GM23338 (cell line): Measurements from ENCODE around the gene MYO1D. TPM values are rescaled to one million over a fixed set of nuclear protein-coding genes. Genes with fewer than 3 reads are reported as not detected.

ENCODE experiments used
- ATAC-seq: fragments of 200-7000 bp; cut with Tn5 transposase; 3 replicates; pipeline ENCODE4 v1.9.1; 2020
- DNase-seq: peaks from one replicate; pipeline ENCODE4 v3.0.0-alpha.2; 2015; ENCODE audit warnings: low spot score
- H2AFZ ChIP-seq: fragments of 200-600 bp; sonication (generic); 2 replicates; pipeline ENCODE4 v1.8.0; 2016; ENCODE audit warnings: antibody characterized with exemption, mild to moderate bottlenecking, moderate library complexity
- H3F3A ChIP-seq: fragments of 200-600 bp; sonication (generic); replicated peaks from 2 replicates; pipeline ENCODE4 v1.8.0; 2017; ENCODE audit warnings: antibody characterized with exemption, mixed run types, low read depth
- H3K27ac ChIP-seq: fragments of 200-600 bp; sonication (generic); 2 replicates; pipeline ENCODE4 v1.6.1; 2016; ENCODE audit warnings: low read depth
- H3K27me3 ChIP-seq: fragments of 200-600 bp; sonication (generic); 2 replicates; pipeline ENCODE4 v1.8.0; 2016; ENCODE audit warnings: mild to moderate bottlenecking, mixed run types, moderate library complexity; ENCODE audit not compliant: insufficient read depth
- H3K36me3 ChIP-seq: fragments of 200-600 bp; sonication (generic); 2 replicates; pipeline ENCODE4 v1.8.0; 2016; ENCODE audit warnings: mild to moderate bottlenecking; ENCODE audit not compliant: insufficient read depth
- H3K4me1 ChIP-seq: fragments of 200-600 bp; sonication (generic); 2 replicates; pipeline ENCODE4 v1.8.0; 2016; ENCODE audit warnings: mild to moderate bottlenecking, moderate library complexity; ENCODE audit not compliant: insufficient read depth
- H3K4me2 ChIP-seq: fragments of 200-600 bp; sonication (generic); 2 replicates; pipeline ENCODE4 v1.7.1; 2017; ENCODE audit warnings: mixed run types
- H3K4me3 ChIP-seq: fragments of 200-600 bp; sonication (generic); 2 replicates; pipeline ENCODE4 v1.6.1; 2016; ENCODE audit warnings: mixed run types
- H3K79me2 ChIP-seq: fragments of 200-600 bp; sonication (generic); replicated peaks from 2 replicates; pipeline ENCODE4 v1.8.0; 2017; ENCODE audit warnings: mild to moderate bottlenecking; ENCODE audit not compliant: insufficient read depth
- H3K9me2 ChIP-seq: fragments of 200-600 bp; sonication (generic); 2 replicates; pipeline ENCODE4 v1.8.0; 2017; ENCODE audit not compliant: insufficient read depth
- H4K20me1 ChIP-seq: fragments of 200-600 bp; sonication (generic); replicated peaks from 2 replicates; pipeline ENCODE4 v1.8.0; 2017; ENCODE audit warnings: mild to moderate bottlenecking; ENCODE audit not compliant: insufficient read depth
- H3K27ac Mint-ChIP-seq: 2 replicates; pipeline ENCODE4 v1.8.0; 2020; ENCODE audit warnings: inconsistent platforms, mild to moderate bottlenecking, moderate library complexity, mixed read lengths
- H3K27me3 Mint-ChIP-seq: 3 replicates; pipeline ENCODE4 v1.8.0; 2022; ENCODE audit warnings: low read depth, mild to moderate bottlenecking, moderate library complexity, mixed read lengths, inconsistent platforms; ENCODE audit not compliant: insufficient read depth, poor library complexity
- H3K36me3 Mint-ChIP-seq: 3 replicates; pipeline ENCODE4 v1.8.0; 2021; ENCODE audit warnings: low read depth, mild to moderate bottlenecking, inconsistent platforms, moderate library complexity, mixed read lengths
- H3K4me1 Mint-ChIP-seq: 3 replicates; pipeline ENCODE4 v1.8.0; 2020; ENCODE audit warnings: mild to moderate bottlenecking, inconsistent platforms, mixed read lengths
- H3K4me3 Mint-ChIP-seq: 3 replicates; pipeline ENCODE4 v1.8.0; 2021; ENCODE audit warnings: moderate library complexity, mild to moderate bottlenecking, inconsistent platforms, mixed read lengths
- H3K9me3 Mint-ChIP-seq: 3 replicates; pipeline ENCODE4 v1.8.0; 2020; ENCODE audit warnings: moderate library complexity, mild to moderate bottlenecking, inconsistent platforms, mixed read lengths
- EZH2 ChIP-seq: fragments of 200-600 bp; sonication (generic); IDR thresholded peaks from one replicate; pipeline ENCODE4 v1.8.0; 2017; ENCODE audit warnings: antibody characterized with exemption, mild to moderate bottlenecking, low read depth; ENCODE audit not compliant: unreplicated experiment
- NANOG ChIP-seq: IDR thresholded peaks from 2 replicates; pipeline ENCODE4 v1.6.1; 2016; ENCODE audit warnings: antibody characterized with exemption, borderline replicate concordance
- POLR2AphosphoS5 ChIP-seq: IDR thresholded peaks from 2 replicates; pipeline ENCODE4 v1.6.1; 2016; ENCODE audit warnings: antibody characterized with exemption, low read depth
- REST ChIP-seq: IDR thresholded peaks from one replicate; pipeline ENCODE4 v1.6.1; 2018; ENCODE audit warnings: antibody characterized with exemption; ENCODE audit not compliant: unreplicated experiment
- ZNF114 ChIP-seq: fragments of 250-450 bp; sonication (Bioruptor Pico); IDR thresholded peaks from 2 replicates; pipeline ENCODE4 v1.5.0; 2020; ENCODE audit warnings: mild to moderate bottlenecking, moderate library complexity
- ZNF331 ChIP-seq: fragments of 250-450 bp; sonication (Bioruptor Pico); IDR thresholded peaks from 2 replicates; pipeline ENCODE4 v1.5.0; 2020; ENCODE audit warnings: low read depth, mild to moderate bottlenecking, moderate library complexity
- ZNF462 ChIP-seq: fragments of 250-450 bp; sonication (Bioruptor Pico); IDR thresholded peaks from 2 replicates; pipeline ENCODE4 v1.5.0; 2020; ENCODE audit warnings: mild to moderate bottlenecking, moderate library complexity
- polyA plus RNA-seq: library from polyadenylated mRNA; unstranded; fragments of >200 nt; fragmentation: Nextera tagmentation; extraction: Ambion mirVana; gene quantifications from 2 replicates; pipeline ENCODE4 v1.2.1, GENCODE V29; 2016
- total RNA-seq: library from RNA; depleted of rRNA; stranded (reverse); fragments of >200 nt; shearing (Covaris generic); gene quantifications from 2 replicates; pipeline ENCODE4 v1.2.3, GENCODE V29; 2014

MYO1D gene
- total and polyA plus RNA-seq, 2 experiments from 2014 or later: 8.6 to 28.6 TPM

GRCh38 chr17:32831223-32831622, 45.7 kb downstream of the MYO1D start:
- DNase-seq (no peak), ATAC-seq (no peak)
- 0 out of 2 replicates have a peak, but pooled peaks cover 6% of the 10 kb centered on the region for H3K4me1 ChIP-seq
- no peaks in the 10 kb centered on the region for H3K36me3 ChIP-seq
- TF ChIP-seq NANOG (no peak), ZNF331 (CRISPR knock-in tag) (no peak), POLR2AphosphoS5 (no peak), ZNF462 (no peak), REST (no peak), EZH2 (no peak), ZNF114 (no peak)
- H4K20me1 ChIP-seq: no peaks in the 10 kb centered on the region
- Mint-ChIP-seq H3K4me1 (no peaks in the 10 kb centered on the region; the same call in 2 of the 3 replicates), H3K4me3 (no peak overlapping the region), H3K9me3 (no peaks in the 10 kb centered on the region), H3K27me3 (peaks cover 3% of the 10 kb centered on the region), H3K27ac (no peak overlapping the region), H3K36me3 (no peaks in the 10 kb centered on the region)
- H3K4me2 ChIP-seq: no peak overlapping the region
- no peak overlapping the region for H3K27ac ChIP-seq
- no peaks in the 10 kb centered on the region; the same call in 1 of the 2 replicates for H3K79me2 ChIP-seq
- no peaks in the 10 kb centered on the region for H3K27me3 ChIP-seq
- H3K9me2 ChIP-seq: no peaks in the 10 kb centered on the region
- H3F3A ChIP-seq: no peaks in the 10 kb centered on the region
- no peak overlapping the region for H2AFZ ChIP-seq
- H3K4me3 ChIP-seq: no peak overlapping the region
